ENCODE results near the gene EML4. TPM values are rescaled to one million over a fixed set of nuclear protein-coding genes. Genes with fewer than 3 reads are reported as not detected.

EML4 gene
- total RNA-seq, 3 donors from 2014 or later: 47.9 to 88.3 (median 66.3) TPM

- ATAC-seq (no peak), DNase-seq (no peak)
- Histone ChIP-seq H3K4me1 (ENCODE audit: low read depth) (no peaks in the 10 kb centered on the region), H3K4me3 (no peak overlapping the region), H3K36me3 (ENCODE audit: low read depth) (peaks cover 4% of the 10 kb centered on the region), H3K9me3 (no peaks in the 10 kb centered on the region)
- no peak for TF ChIP-seq CTCF (IDR thresholded peaks at IDR 0.05)
- intact Hi-C loops (cut with DNase I, micrococcal nuclease): no loop called here
Observed at GRCh38 chr2:42303252-42303651, 134.1 kb downstream of the EML4 start.

GRCh38 chr2:42304059-42304713 is 135.0 kb downstream of the EML4 start:
- ATAC-seq: no peak
- H3K4me3 ChIP-seq: no peak overlapping the region

GRCh38 chr2:42307180-42307579 is 138.0 kb downstream of the EML4 start:
- TF ChIP-seq CTCF (IDR thresholded peaks at IDR 0.05): no peak
- H3K4me3 ChIP-seq: no peak overlapping the region
- H3K4me1 ChIP-seq (ENCODE audit: low read depth): peaks cover 8% of the 10 kb centered on the region
- H3K9me3 ChIP-seq: no peaks in the 10 kb centered on the region
- DNase-seq (no peak), ATAC-seq (no peak)
- intact Hi-C loops (cut with DNase I, micrococcal nuclease): no loop called here
- H3K36me3 ChIP-seq (ENCODE audit: low read depth): peaks cover 4% of the 10 kb centered on the region

More at GRCh38 chr2:42304059-42304713, 135.0 kb downstream of the EML4 start:
- Histone ChIP-seq H3K4me1 (ENCODE audit: low read depth) (no peaks in the 10 kb centered on the region), H3K9me3 (no peaks in the 10 kb centered on the region), H3K36me3 (ENCODE audit: low read depth) (peaks cover 4% of the 10 kb centered on the region)
- intact Hi-C loops (cut with DNase I, micrococcal nuclease): no loop called here
- DNase-seq: no peak
- no peak for TF ChIP-seq CTCF (IDR thresholded peaks at IDR 0.05)

- Histone ChIP-seq H3K9me3 (no peaks in the 10 kb centered on the region), H3K36me3 (ENCODE audit: low read depth) (no peaks in the 10 kb centered on the region), H3K4me1 (ENCODE audit: low read depth) (peaks cover 8% of the 10 kb centered on the region), H3K4me3 (no peak overlapping the region)
- DNase-seq (no peak), ATAC-seq (no peak)
- TF ChIP-seq CTCF (IDR thresholded peaks at IDR 0.05): no peak
- intact Hi-C loops (cut with DNase I, micrococcal nuclease): no loop called here
Observed at GRCh38 chr2:42309366-42309765, 140.2 kb downstream of the EML4 start.

GRCh38 chr2:42310007-42310515 is 140.9 kb downstream of the EML4 start:
- intact Hi-C loops (cut with DNase I, micrococcal nuclease): no loop called here

More at GRCh38 chr2:42310007-42310515, 140.9 kb downstream of the EML4 start:
- no peaks in the 10 kb centered on the region for H3K9me3 ChIP-seq
- no peak for DNase-seq
- peaks cover 8% of the 10 kb centered on the region for H3K4me1 ChIP-seq (ENCODE audit: low read depth)
- no peak for ATAC-seq
- no peak for TF ChIP-seq CTCF (IDR thresholded peaks at IDR 0.05)
- no peak overlapping the region for H3K4me3 ChIP-seq
- no peaks in the 10 kb centered on the region for H3K36me3 ChIP-seq (ENCODE audit: low read depth)
